Keratinocyte (primary cell): Measurements from ENCODE around the gene STARD10. TPM values are rescaled to one million over a fixed set of nuclear protein-coding genes. Genes with fewer than 3 reads are reported as not detected.

Experiments
- DNase-seq: peaks from one replicate; pipeline ENCODE4 v3.0.0-alpha.2; 2011; ENCODE audit warnings: low read depth, missing footprints, low spot score
- FAIRE-seq: peaks from 2 replicates; lab custom pipeline; 2011; peaks lifted over from hg19 to GRCh38; lab: Jason Lieb, UNC
- H2AFZ ChIP-seq: 2 replicates; pipeline ENCODE4 v1.6.0; 2012; ENCODE audit warnings: low read length, control low read depth, inconsistent platforms; ENCODE audit not compliant: control insufficient read depth
- H3K27ac ChIP-seq: 2 replicates; pipeline ENCODE4 v1.5.1; 2011; ENCODE audit warnings: low read length; ENCODE audit not compliant: control insufficient read depth, insufficient read depth
- H3K27me3 ChIP-seq: 3 replicates; pipeline ENCODE4 v1.6.0; 2011; ENCODE audit warnings: low read length; ENCODE audit not compliant: control insufficient read depth, insufficient read depth; ENCODE audit errors: extremely low read depth
- H3K36me3 ChIP-seq, 2 experiments: 2 replicates in 1 of 2; 3 replicates in 1 of 2; pipeline ENCODE4 v1.5.1; 2011; ENCODE audit warnings: low read length in 2 of 2, mild to moderate bottlenecking in 1 of 2; ENCODE audit not compliant: control insufficient read depth in 2 of 2, insufficient read depth in 2 of 2; ENCODE audit errors: extremely low read depth in 1 of 2
- H3K4me1 ChIP-seq: 3 replicates; pipeline ENCODE4 v1.5.1; 2011; ENCODE audit warnings: low read length; ENCODE audit not compliant: control insufficient read depth, insufficient read depth; ENCODE audit errors: extremely low read depth
- H3K4me2 ChIP-seq: 3 replicates; pipeline ENCODE4 v1.6.0; 2011; ENCODE audit warnings: low read depth, low read length; ENCODE audit not compliant: control insufficient read depth, insufficient read depth; ENCODE audit errors: extremely low read depth
- H3K4me3 ChIP-seq, 3 experiments: fragments of 200-600 bp in 1 of 3; sonication (generic) in 1 of 3; 2 replicates in 2 of 3; 3 replicates in 1 of 3; pipeline ENCODE4 v1.5.1; 2011 to 2016; ENCODE audit warnings: low read length in 3 of 3, mild to moderate bottlenecking in 3 of 3, control low read depth in 2 of 3, inconsistent platforms in 1 of 3, low read depth in 1 of 3, mixed read lengths in 1 of 3, mixed run types in 1 of 3, moderate library complexity in 1 of 3; ENCODE audit not compliant: control insufficient read depth in 2 of 3, insufficient read depth in 2 of 3; ENCODE audit errors: extremely low read depth in 1 of 3
- H3K79me2 ChIP-seq: 2 replicates; pipeline ENCODE4 v1.6.0; 2012; ENCODE audit warnings: low read length; ENCODE audit not compliant: control insufficient read depth, insufficient read depth
- H3K9ac ChIP-seq: 3 replicates; pipeline ENCODE4 v1.6.0; 2011; ENCODE audit warnings: low read length; ENCODE audit not compliant: control insufficient read depth, insufficient read depth; ENCODE audit errors: extremely low read depth
- H3K9me1 ChIP-seq: 3 replicates; pipeline ENCODE4 v1.6.0; 2011; ENCODE audit warnings: low read length; ENCODE audit not compliant: control insufficient read depth, insufficient read depth; ENCODE audit errors: extremely low read depth
- H3K9me3 ChIP-seq: 2 replicates; pipeline ENCODE4 v1.5.1; 2012; ENCODE audit warnings: low read depth, low read length; ENCODE audit not compliant: control insufficient read depth
- H4K20me1 ChIP-seq: 3 replicates; pipeline ENCODE4 v1.6.0; 2011; ENCODE audit warnings: low read length; ENCODE audit not compliant: control insufficient read depth, insufficient read depth; ENCODE audit errors: extremely low read depth
- CTCF ChIP-seq, 3 experiments: IDR thresholded peaks in 1 of 3; conservative IDR thresholded peaks in 1 of 3; optimal IDR thresholded peaks in 1 of 3; 2 replicates in 2 of 3; 3 replicates in 1 of 3; pipeline versions ENCODE3 to v1.5.1; 2011; ENCODE audit warnings: low read length in 3 of 3, mild to moderate bottlenecking in 3 of 3, moderate library complexity in 2 of 3, control low read depth in 1 of 3, inconsistent platforms in 1 of 3; ENCODE audit not compliant: insufficient read depth in 2 of 3; ENCODE audit errors: extremely low read depth in 1 of 3
- EZH2 ChIP-seq: IDR thresholded peaks from one replicate; pipeline ENCODE4 v1.6.1; 2012; ENCODE audit warnings: inconsistent platforms, mild to moderate bottlenecking, low read length, moderate library complexity
- dilution Hi-C: fragments of 300-500 bp; cut with MboI; formaldehyde crosslinking; loops from one replicate; pipeline ENCODE4 v1.7.0; 2020; ENCODE audit warnings: low sequenced_read_pairs; ENCODE audit not compliant: extremely low pct_ligation_motif_present
- polyA plus RNA-seq, 5 experiments: library from polyadenylated mRNA; depleted of rRNA in 3 of 5; stranded (reverse) in 3 of 5; stranded (forward) in 1 of 5; unstranded in 1 of 5; fragments of >200 nt; gene quantifications; 1 replicate in 1 of 5; 2 replicates in 3 of 5; 3 replicates in 1 of 5; pipeline versions ENCODE4 v1.2.1 to v1.2.3, GENCODE V29; 2011 to 2012; ENCODE audit warnings: missing spikeins in 2 of 5, low read depth in 1 of 5, low replicate concordance in 1 of 5

STARD10 gene
- polyA plus RNA-seq, 1 donor (not counting 4 experiments of a cell fraction or from before 2014, with no cell fraction given), result 67.0 TPM

GRCh38 chr11:72716788-72717435 is 76.9 kb downstream of the STARD10 start:
- Histone ChIP-seq H3K79me2 (peaks cover 73% of the 10 kb centered on the region), H3K36me3 (peaks cover 16 to 29% of the 10 kb centered on the region in 2 experiments)
- dilution Hi-C loops, result no loop called here

GRCh38 chr11:72716290-72716689 is 77.6 kb downstream of the STARD10 start:
- FAIRE-seq (no peak), DNase-seq (no peak)
- Histone ChIP-seq H3K4me3 (no peak overlapping the region), H3K4me2 (no peak overlapping the region), H3K4me1 (peaks cover 29% of the 10 kb centered on the region), H3K9me3 (no peaks in the 10 kb centered on the region), H3K79me2 (peaks cover 69% of the 10 kb centered on the region), H3K9me1 (peaks cover 7% of the 10 kb centered on the region), H3K27ac (no peak overlapping the region), H3K27me3 (no peaks in the 10 kb centered on the region), H3K9ac (no peak overlapping the region), H3K36me3 (peaks cover 20 to 29% of the 10 kb centered on the region in 2 experiments), H4K20me1 (peaks cover 11% of the 10 kb centered on the region), H2AFZ (no peak overlapping the region)
- dilution Hi-C loops, result no loop called here
- TF ChIP-seq EZH2, result no peak
- TF ChIP-seq CTCF (optimal IDR thresholded peaks at IDR 0.05 in 1 of 3, IDR thresholded peaks at IDR 0.05 in 1 of 3, conservative IDR thresholded peaks at IDR 0.05 in 1 of 3; ENCODE audit: extremely low read depth in 1 of 3, insufficient read depth in 2 of 3, low read length in 3 of 3), result no peak

More at GRCh38 chr11:72716788-72717435, 76.9 kb downstream of the STARD10 start:
- Histone ChIP-seq H4K20me1 (peaks cover 11% of the 10 kb centered on the region), H3K9me3 (no peaks in the 10 kb centered on the region), H3K9ac (no peak overlapping the region), H3K9me1 (peaks cover 7% of the 10 kb centered on the region), H3K4me2 (no peak overlapping the region), H2AFZ (no peak overlapping the region), H3K27me3 (no peaks in the 10 kb centered on the region), H3K27ac (no peak overlapping the region), H3K4me1 (peaks cover 35% of the 10 kb centered on the region), H3K4me3 (no peak overlapping the region)
- no peak for FAIRE-seq
- DNase-seq, result no peak
- TF ChIP-seq CTCF (optimal IDR thresholded peaks at IDR 0.05 in 1 of 3, IDR thresholded peaks at IDR 0.05 in 1 of 3, conservative IDR thresholded peaks at IDR 0.05 in 1 of 3; ENCODE audit: extremely low read depth in 1 of 3, insufficient read depth in 2 of 3, low read length in 3 of 3) (no peak), EZH2 (no peak)
